PC-9 (cell line): ENCODE data around the gene CAMK2N1. TPM values are rescaled to one million over a fixed set of nuclear protein-coding genes. Genes with fewer than 3 reads are reported as not detected.

Source experiments
- BruUV-seq: library from RNA; stranded (reverse); fragments of 400-500 nt; replicated peaks from 2 replicates; lab custom pipeline; 2021; lab: Mats Ljungman, UMichigan
- CTCF ChIA-PET: fragments of 300-600 bp; sonication (Branson Sonifier 250); formaldehyde crosslinking; loops from one replicate; lab custom pipeline; 2022; ENCODE audit warnings: antibody characterized with exemption; lab: Charles Lee
- POLR2A ChIA-PET: fragments of 300-600 bp; sonication (Branson Sonifier 250); formaldehyde crosslinking; loops from one replicate; lab custom pipeline; 2022; ENCODE audit warnings: antibody characterized with exemption; ENCODE audit not compliant: unreplicated experiment; lab: Charles Lee
- DNase-seq, 2 experiments: peaks; one replicate each; pipeline versions ENCODE4 v3.0.0 to v3.0.0-alpha.2; 2015 to 2022; ENCODE audit warnings: mixed read lengths in 1 of 2
- H2AFZ ChIP-seq: fragments of 200-600 bp; sonication (generic); 2 replicates; pipeline ENCODE4 v1.8.1; 2017; ENCODE audit warnings: antibody characterized with exemption
- H3F3A ChIP-seq: fragments of 200-600 bp; sonication (generic); 2 replicates; pipeline ENCODE4 v1.8.1; 2017; ENCODE audit warnings: antibody characterized with exemption, mild to moderate bottlenecking, low read depth; ENCODE audit not compliant: insufficient read depth
- H3K27ac ChIP-seq: fragments of 200-600 bp; sonication (generic); 2 replicates; pipeline ENCODE4 v1.6.1; 2016; ENCODE audit warnings: mixed run types
- H3K27me3 ChIP-seq: fragments of 200-600 bp; sonication (generic); 2 replicates; pipeline ENCODE4 v1.6.1; 2016; ENCODE audit warnings: low read depth, mixed run types; ENCODE audit not compliant: insufficient read depth
- H3K36me3 ChIP-seq: fragments of 200-600 bp; sonication (generic); 2 replicates; pipeline ENCODE4 v1.6.1; 2016; ENCODE audit warnings: low read depth, mixed run types
- H3K4me1 ChIP-seq: fragments of 200-600 bp; sonication (generic); replicated peaks from 2 replicates; pipeline ENCODE4 v1.6.1; 2016; ENCODE audit warnings: mixed run types; ENCODE audit not compliant: insufficient read depth
- H3K4me2 ChIP-seq: fragments of 200-600 bp; sonication (generic); 2 replicates; pipeline ENCODE4 v1.6.1; 2017; ENCODE audit warnings: mixed run types
- H3K4me3 ChIP-seq: fragments of 200-600 bp; sonication (generic); 2 replicates; pipeline ENCODE4 v1.6.1; 2016; ENCODE audit warnings: mixed run types
- H3K79me2 ChIP-seq: fragments of 200-600 bp; sonication (generic); 2 replicates; pipeline ENCODE4 v1.6.1; 2017; ENCODE audit warnings: low read depth, mixed run types
- H3K9me2 ChIP-seq: fragments of 200-600 bp; sonication (generic); 2 replicates; pipeline ENCODE4 v1.8.1; 2017; ENCODE audit warnings: mild to moderate bottlenecking; ENCODE audit not compliant: insufficient read depth
- H3K9me3 ChIP-seq: fragments of 200-600 bp; sonication (generic); 2 replicates; pipeline ENCODE4 v1.8.1; 2016; ENCODE audit warnings: low read depth; ENCODE audit not compliant: insufficient read depth
- H4K20me1 ChIP-seq: fragments of 200-600 bp; sonication (generic); 2 replicates; pipeline ENCODE4 v1.8.1; 2017; ENCODE audit not compliant: insufficient read depth
- EZH2 ChIP-seq: fragments of 200-600 bp; sonication (generic); IDR thresholded peaks from 2 replicates; pipeline ENCODE4 v1.8.0; 2017; ENCODE audit warnings: antibody characterized with exemption, low read depth
- intact Hi-C: fragments of 100-400 bp; cut with micrococcal nuclease; formaldehyde crosslinking; loops from one replicate; pipeline ENCODE4 v1.10.0; 2022; ENCODE audit not compliant: unreplicated experiment
- total RNA-seq: library from RNA; stranded (reverse); gene quantifications from 2 replicates; pipeline ENCODE4 v1.2.3, GENCODE V29; 2021
- TF ChIP-seq, protein P1 (sequence below): fragments of 200-600 bp; sonication (generic); conservative IDR thresholded peaks from 2 replicates; pipeline ENCODE4 v1.6.1; 2017; ENCODE audit warnings: mixed run types, antibody characterized with exemption, mild to moderate bottlenecking, moderate library complexity

CAMK2N1 gene
- total RNA-seq, 1 experiment from 2014 or later = 34.9 TPM

- ChIA-PET POLR2A (no interaction called here), CTCF (no interaction called here)
- no TSS peak for BruUV-seq
- Histone ChIP-seq H3K27ac (no peak overlapping the region), H2AFZ (no peak overlapping the region), H3K27me3 (no peaks in the 10 kb centered on the region), H3K79me2 (no peaks in the 10 kb centered on the region), H3K9me3 (no peaks in the 10 kb centered on the region), H4K20me1 (no peaks in the 10 kb centered on the region), H3K36me3 (no peaks in the 10 kb centered on the region), H3K4me3 (no peak overlapping the region), H3F3A (no peaks in the 10 kb centered on the region), H3K4me2 (no peak overlapping the region), H3K4me1 (no peaks in the 10 kb centered on the region), H3K9me2 (no peaks in the 10 kb centered on the region)
- intact Hi-C loops = no loop called here
- TF ChIP-seq, protein P1, sequence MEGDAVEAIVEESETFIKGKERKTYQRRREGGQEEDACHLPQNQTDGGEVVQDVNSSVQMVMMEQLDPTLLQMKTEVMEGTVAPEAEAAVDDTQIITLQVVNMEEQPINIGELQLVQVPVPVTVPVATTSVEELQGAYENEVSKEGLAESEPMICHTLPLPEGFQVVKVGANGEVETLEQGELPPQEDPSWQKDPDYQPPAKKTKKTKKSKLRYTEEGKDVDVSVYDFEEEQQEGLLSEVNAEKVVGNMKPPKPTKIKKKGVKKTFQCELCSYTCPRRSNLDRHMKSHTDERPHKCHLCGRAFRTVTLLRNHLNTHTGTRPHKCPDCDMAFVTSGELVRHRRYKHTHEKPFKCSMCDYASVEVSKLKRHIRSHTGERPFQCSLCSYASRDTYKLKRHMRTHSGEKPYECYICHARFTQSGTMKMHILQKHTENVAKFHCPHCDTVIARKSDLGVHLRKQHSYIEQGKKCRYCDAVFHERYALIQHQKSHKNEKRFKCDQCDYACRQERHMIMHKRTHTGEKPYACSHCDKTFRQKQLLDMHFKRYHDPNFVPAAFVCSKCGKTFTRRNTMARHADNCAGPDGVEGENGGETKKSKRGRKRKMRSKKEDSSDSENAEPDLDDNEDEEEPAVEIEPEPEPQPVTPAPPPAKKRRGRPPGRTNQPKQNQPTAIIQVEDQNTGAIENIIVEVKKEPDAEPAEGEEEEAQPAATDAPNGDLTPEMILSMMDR = no peak
- no peak for TF ChIP-seq EZH2
- DNase-seq = no peak
These were observed 32.0 kb downstream of the CAMK2N1 start for GRCh38 chr1:20454004-20454403.

GRCh38 chr1:20449735-20450311 lies 36.2 kb downstream of the CAMK2N1 start:
- Histone ChIP-seq H3K27me3 (no peaks in the 10 kb centered on the region), H3K4me3 (no peak overlapping the region), H2AFZ (no peak overlapping the region), H3K4me1 (no peaks in the 10 kb centered on the region), H3K27ac (no peak overlapping the region), H3K36me3 (no peaks in the 10 kb centered on the region), H3K9me2 (no peaks in the 10 kb centered on the region), H4K20me1 (no peaks in the 10 kb centered on the region), H3K79me2 (no peaks in the 10 kb centered on the region), H3K9me3 (no peaks in the 10 kb centered on the region), H3F3A (no peaks in the 10 kb centered on the region), H3K4me2 (no peak overlapping the region)
- peak in 1 of 2 experiments; percentile 39 for DNase-seq
- TF ChIP-seq EZH2 = no peak
- TF ChIP-seq, protein P1 = no peak
- no TSS peak for BruUV-seq
- intact Hi-C loops = no loop called here
- ChIA-PET CTCF (no interaction called here), POLR2A (interaction anchor here (0.7 kb wide), 1 partner anchor 41 kb away, joined by 7 read pairs; no protein-coding TSS in a partner anchor)

- Histone ChIP-seq H3K4me2 (no peak overlapping the region), H3K9me2 (no peaks in the 10 kb centered on the region), H3K79me2 (no peaks in the 10 kb centered on the region), H3K27me3 (no peaks in the 10 kb centered on the region), H4K20me1 (no peaks in the 10 kb centered on the region), H3F3A (no peaks in the 10 kb centered on the region), H3K9me3 (no peaks in the 10 kb centered on the region), H3K36me3 (no peaks in the 10 kb centered on the region), H3K27ac (no peak overlapping the region), H2AFZ (no peak overlapping the region), H3K4me3 (no peak overlapping the region), H3K4me1 (no peaks in the 10 kb centered on the region)
- CTCF ChIA-PET = no interaction called here
- POLR2A ChIA-PET = no interaction called here
- intact Hi-C loops = no loop called here
- no TSS peak for BruUV-seq
- DNase-seq = no peak
- TF ChIP-seq, protein P1 = no peak
- TF ChIP-seq EZH2 = no peak
These were observed 37.3 kb downstream of the CAMK2N1 start for GRCh38 chr1:20448671-20449071.
